C4-2B (cell line): ENCODE results near the gene MYPOP.

ENCODE experiments used
- H3K27ac ChIP-seq: fragments of 450-650 bp; 2 replicates; pipeline ENCODE4 v1.5.1; 2017
- ZFX ChIP-seq: fragments of 450-650 bp; IDR thresholded peaks from 2 replicates; pipeline ENCODE4 v1.6.1; 2017
- TF ChIP-seq, protein P1 (sequence below): fragments of 450-650 bp; conservative IDR thresholded peaks from 2 replicates; pipeline ENCODE4 v1.5.1; 2017; ENCODE audit warnings: mild to moderate bottlenecking

MYPOP gene

GRCh38 chr19:45881082-45881908, 21.1 kb downstream of the MYPOP start:
- H3K27ac ChIP-seq = no peak overlapping the region
- no peak for TF ChIP-seq ZFX
- TF ChIP-seq, protein P1, sequence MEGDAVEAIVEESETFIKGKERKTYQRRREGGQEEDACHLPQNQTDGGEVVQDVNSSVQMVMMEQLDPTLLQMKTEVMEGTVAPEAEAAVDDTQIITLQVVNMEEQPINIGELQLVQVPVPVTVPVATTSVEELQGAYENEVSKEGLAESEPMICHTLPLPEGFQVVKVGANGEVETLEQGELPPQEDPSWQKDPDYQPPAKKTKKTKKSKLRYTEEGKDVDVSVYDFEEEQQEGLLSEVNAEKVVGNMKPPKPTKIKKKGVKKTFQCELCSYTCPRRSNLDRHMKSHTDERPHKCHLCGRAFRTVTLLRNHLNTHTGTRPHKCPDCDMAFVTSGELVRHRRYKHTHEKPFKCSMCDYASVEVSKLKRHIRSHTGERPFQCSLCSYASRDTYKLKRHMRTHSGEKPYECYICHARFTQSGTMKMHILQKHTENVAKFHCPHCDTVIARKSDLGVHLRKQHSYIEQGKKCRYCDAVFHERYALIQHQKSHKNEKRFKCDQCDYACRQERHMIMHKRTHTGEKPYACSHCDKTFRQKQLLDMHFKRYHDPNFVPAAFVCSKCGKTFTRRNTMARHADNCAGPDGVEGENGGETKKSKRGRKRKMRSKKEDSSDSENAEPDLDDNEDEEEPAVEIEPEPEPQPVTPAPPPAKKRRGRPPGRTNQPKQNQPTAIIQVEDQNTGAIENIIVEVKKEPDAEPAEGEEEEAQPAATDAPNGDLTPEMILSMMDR = no peak

DNA sequence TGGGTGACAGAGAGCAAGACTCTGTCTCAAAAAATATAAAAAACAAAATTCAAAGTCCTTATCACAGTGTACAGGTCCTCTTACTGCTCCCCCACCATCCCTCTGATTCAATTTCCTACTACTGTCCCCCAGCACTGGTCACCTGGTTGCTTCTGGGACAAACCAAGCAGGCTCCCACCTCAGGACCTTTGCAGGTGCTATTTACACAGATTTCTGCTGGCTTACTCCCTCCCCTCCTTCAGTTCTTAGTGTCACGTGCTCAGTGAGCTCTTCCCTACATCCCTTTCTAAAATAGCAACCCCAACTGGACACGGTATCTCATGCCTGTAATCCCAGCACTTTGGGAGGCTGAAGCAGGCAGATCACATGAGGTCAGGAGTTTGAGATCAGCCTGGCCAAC, 22.4 kb downstream of the MYPOP start:
- no peak overlapping the region for H3K27ac ChIP-seq
- TF ChIP-seq, protein P1 = no peak
- no peak for TF ChIP-seq ZFX

DNA sequence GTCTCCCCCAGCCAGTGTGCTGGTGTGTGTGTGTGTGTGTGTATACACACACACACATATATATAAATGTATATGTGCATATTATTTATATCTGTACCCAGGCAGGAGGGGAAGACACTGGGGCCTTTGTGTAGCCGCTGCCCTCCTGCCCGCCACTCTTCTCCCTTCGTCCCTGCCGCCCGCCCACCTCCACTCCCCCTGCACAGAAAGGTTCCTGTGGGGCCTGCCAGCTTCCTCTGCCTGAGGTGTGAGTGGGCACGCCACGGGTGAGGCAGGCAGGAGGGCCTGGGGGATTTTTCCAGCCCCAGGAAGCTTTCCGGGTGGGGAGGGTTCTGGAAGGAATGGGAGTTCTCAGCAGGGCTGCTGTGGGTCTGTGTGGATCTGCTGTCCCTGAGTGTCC, 23.4 kb downstream of the MYPOP start:
- no peak overlapping the region for H3K27ac ChIP-seq
- TF ChIP-seq ZFX = no peak
- TF ChIP-seq, protein P1 = no peak

- H3K27ac ChIP-seq = no peak overlapping the region
- TF ChIP-seq, protein P1 = no peak
- TF ChIP-seq ZFX = no peak
Observed at GRCh38 chr19:45878043-45878794, 24.2 kb downstream of the MYPOP start.

- H3K27ac ChIP-seq = no peak overlapping the region
- TF ChIP-seq, protein P1 = no peak
- TF ChIP-seq ZFX = no peak
Observed at GRCh38 chr19:45876411-45877197, 25.8 kb downstream of the MYPOP start.

DNA sequence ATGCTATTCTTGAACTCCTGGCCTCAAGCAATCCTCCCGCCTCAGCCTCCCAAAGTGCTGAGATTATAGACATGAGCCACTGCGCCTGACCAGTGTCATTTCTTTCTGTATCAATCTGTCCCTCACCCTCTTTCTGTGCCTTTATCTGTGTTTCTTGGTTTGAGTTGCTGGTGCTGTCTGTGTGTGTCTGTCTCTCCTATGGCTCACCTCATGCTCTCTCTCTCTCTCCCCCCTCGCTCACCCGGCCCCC, 26.3 kb downstream of the MYPOP start:
- H3K27ac ChIP-seq = no peak overlapping the region
- TF ChIP-seq, protein P1 = no peak
- TF ChIP-seq ZFX = no peak

- TF ChIP-seq, protein P1 = no peak
- no peak for TF ChIP-seq ZFX
- H3K27ac ChIP-seq = no peak overlapping the region
Observed at GRCh38 chr19:45874620-45874966, 27.8 kb downstream of the MYPOP start.
